A549 (cell line): ENCODE results near the gene RAB3C. TPM values are rescaled to one million over a fixed set of nuclear protein-coding genes. Genes with fewer than 3 reads are reported as not detected.
A peak's percentile ranks its signal among the peaks of the same experiment; 100 is the strongest.
"Not testable (repeated sequence)": the region's sequence is repeated elsewhere in the genome, so short reads cannot be mapped to it uniquely, and the experiment has no call there.

Source experiments
- ATAC-seq, 2 experiments: fragments of 200-7000 bp in 1 of 2; fragments of >200 bp in 1 of 2; cut with Nextera tagmentation in 1 of 2; cut with Tn5 transposase in 1 of 2; 3 replicates each; pipeline versions ENCODE4 v1.8.0 to v1.9.1; 2018 to 2020; ENCODE audit warnings: mild to moderate bottlenecking in 1 of 2, moderate library complexity in 1 of 2
- CTCF ChIA-PET: fragments of 300-600 bp; sonication (Branson Sonifier 250); formaldehyde crosslinking; extraction: SDS; loops from one replicate; lab custom pipeline; 2021; ENCODE audit warnings: antibody characterized with exemption, inconsistent platforms; lab: Yijun Ruan, JAX
- POLR2A ChIA-PET: fragments of 350-600 bp; formaldehyde crosslinking; extraction: SDS; loops from one replicate; lab custom pipeline; 2021; ENCODE audit warnings: antibody characterized with exemption, inconsistent platforms; lab: Yijun Ruan, JAX
- DNase-seq, 2 experiments: peaks; one replicate each; pipeline versions ENCODE4 v3.0.0 to v3.0.0-alpha.2; 2011 to 2016; ENCODE audit warnings: low read depth in 1 of 2, low spot score in 1 of 2
- FAIRE-seq: peaks from 2 replicates; lab custom pipeline; 2011; peaks lifted over from hg19 to GRCh38; lab: Jason Lieb, UNC
- H3K27ac ChIP-seq, 2 experiments: fragments of >200 bp; sonication (Bioruptor Twin); formaldehyde crosslinking; 3 replicates each; pipeline ENCODE4 v1.5.1; 2016 to 2017
- H3K4me1 ChIP-seq: fragments of >200 bp; sonication (Bioruptor Twin); formaldehyde crosslinking; 3 replicates; pipeline ENCODE4 v1.6.1; 2016
- H3K4me2 ChIP-seq: fragments of >200 bp; sonication (Bioruptor Twin); formaldehyde crosslinking; 3 replicates; pipeline ENCODE4 v1.6.1; 2016
- H3K4me3 ChIP-seq: fragments of >200 bp; sonication (Bioruptor Twin); formaldehyde crosslinking; 3 replicates; pipeline ENCODE4 v1.5.1; 2016
- H3K9me3 ChIP-seq: fragments of >200 bp; sonication (Bioruptor Twin); formaldehyde crosslinking; 3 replicates; pipeline ENCODE4 v1.6.1; 2016
- CBX8 ChIP-seq: fragments of 200-600 bp; sonication (generic); IDR thresholded peaks from 2 replicates; pipeline ENCODE4 v1.6.1; 2016
- CHD4 ChIP-seq: fragments of 200-600 bp; sonication (generic); IDR thresholded peaks from 2 replicates; pipeline ENCODE4 v1.6.1; 2016; ENCODE audit warnings: antibody characterized with exemption, mild to moderate bottlenecking, borderline replicate concordance
- EP300 ChIP-seq, 2 experiments: fragments of >200 bp; sonication (Bioruptor Twin); formaldehyde crosslinking; IDR thresholded peaks; 2 replicates in 1 of 2; 3 replicates in 1 of 2; pipeline ENCODE4 v1.6.1; 2016 to 2017
- FOSL2 ChIP-seq, 2 experiments: fragments of 450-650 bp in 1 of 2; fragments of >200 bp in 1 of 2; sonication (Bioruptor Twin) in 1 of 2; formaldehyde crosslinking; IDR thresholded peaks; 2 replicates each; pipeline versions ENCODE4 v1.5.0 to v1.6.1; 2016 to 2020; ENCODE audit warnings: mild to moderate bottlenecking in 1 of 2, moderate library complexity in 1 of 2
- FOXS1 ChIP-seq: fragments of 250-450 bp; sonication (Bioruptor Pico); IDR thresholded peaks from 2 replicates; pipeline ENCODE4 v1.5.0; 2020; ENCODE audit warnings: mild to moderate bottlenecking, moderate library complexity
- HEYL ChIP-seq: fragments of 250-450 bp; sonication (Bioruptor Pico); IDR thresholded peaks from 2 replicates; pipeline ENCODE4 v1.8.0; 2021; ENCODE audit warnings: mild to moderate bottlenecking, moderate library complexity
- HOXB5 ChIP-seq: fragments of 250-450 bp; sonication (Bioruptor Pico); IDR thresholded peaks from 2 replicates; pipeline ENCODE4 v1.5.0; 2020; ENCODE audit warnings: mild to moderate bottlenecking, moderate library complexity
- NPAS2 ChIP-seq: fragments of 250-450 bp; sonication (Bioruptor Pico); IDR thresholded peaks from 2 replicates; pipeline ENCODE4 v1.8.0; 2022; ENCODE audit warnings: mild to moderate bottlenecking, moderate library complexity, borderline replicate concordance
- PHF8 ChIP-seq: fragments of 200-600 bp; sonication (generic); IDR thresholded peaks from 2 replicates; pipeline ENCODE4 v1.6.1; 2016; ENCODE audit warnings: low read depth, mild to moderate bottlenecking, antibody characterized with exemption, moderate library complexity, borderline replicate concordance
- RARB ChIP-seq: fragments of 250-450 bp; sonication (Bioruptor Pico); IDR thresholded peaks from 2 replicates; pipeline ENCODE4 v1.8.0; 2021; ENCODE audit warnings: mild to moderate bottlenecking, moderate library complexity
- RCOR1 ChIP-seq: fragments of 150-350 bp; IDR thresholded peaks from 2 replicates; pipeline ENCODE4 v1.6.1; 2014; ENCODE audit warnings: antibody characterized with exemption, low read length, low read depth
- RNF2 ChIP-seq: fragments of 200-600 bp; sonication (generic); IDR thresholded peaks from 2 replicates; pipeline ENCODE4 v1.6.1; 2016; ENCODE audit warnings: low read depth, mild to moderate bottlenecking, antibody characterized with exemption, moderate library complexity, borderline replicate concordance
- ZC3H11A ChIP-seq: fragments of 450-650 bp; IDR thresholded peaks from 2 replicates; pipeline ENCODE4 v1.6.1; 2014; ENCODE audit warnings: antibody characterized with exemption, mild to moderate bottlenecking
- WGBS: methylation state at CpG from one replicate; pipeline ENCODE4 v1.1.6; 2017; ENCODE audit errors: missing lambda C conversion rate; 5-methylcytosine and 5-hydroxymethylcytosine counted together
- polyA plus RNA-seq, 4 experiments: library from polyadenylated mRNA; depleted of rRNA in 3 of 4; stranded (reverse); fragments of >200 nt; fragmentation: RNase III in 1 of 4; extraction: RNeasy Plus Mini Kit Qiagen cat#74134 plus additional on column Dnase treatment in 1 of 4; gene quantifications; 2 replicates in 3 of 4; 3 replicates in 1 of 4; pipeline ENCODE4 v1.2.3, GENCODE V29; 2011 to 2017
- TF ChIP-seq, protein P1 (sequence below): fragments of 450-650 bp; IDR thresholded peaks from 2 replicates; pipeline ENCODE4 v1.6.1; 2014; ENCODE audit warnings: antibody characterized with exemption
- TF ChIP-seq, protein P2 (sequence below): fragments of >200 bp; sonication (Bioruptor Twin); formaldehyde crosslinking; IDR thresholded peaks from 2 replicates; pipeline ENCODE4 v1.6.1; 2016
- TF ChIP-seq, protein P3 (sequence below): fragments of 250-450 bp; sonication (Bioruptor Pico); IDR thresholded peaks from 2 replicates; pipeline ENCODE4 v1.5.0; 2021; ENCODE audit warnings: mild to moderate bottlenecking, moderate library complexity, borderline replicate concordance
- TF ChIP-seq, protein P4 (sequence below): fragments of 150-350 bp; IDR thresholded peaks from 2 replicates; pipeline ENCODE4 v1.6.1; 2014; ENCODE audit warnings: low read depth, mild to moderate bottlenecking, low read length
- TF ChIP-seq, protein P5 (sequence below): fragments of 250-450 bp; sonication (Bioruptor Pico); IDR thresholded peaks from 2 replicates; pipeline ENCODE4 v1.5.0; 2020; ENCODE audit warnings: low read depth, mild to moderate bottlenecking, moderate library complexity
- TF ChIP-seq, protein P6 (sequence below): fragments of >200 bp; sonication (Bioruptor Twin); formaldehyde crosslinking; IDR thresholded peaks from 3 replicates; pipeline ENCODE4 v1.5.1; 2016
- TF ChIP-seq, protein P7 (sequence below): IDR thresholded peaks from 2 replicates; pipeline ENCODE4 v1.6.1; 2012; ENCODE audit warnings: low read depth, borderline replicate concordance

The RAB3C gene
- polyA plus RNA-seq, 2 of the 4 experiments (the other 2 are of a cell fraction) = not detected

DNA sequence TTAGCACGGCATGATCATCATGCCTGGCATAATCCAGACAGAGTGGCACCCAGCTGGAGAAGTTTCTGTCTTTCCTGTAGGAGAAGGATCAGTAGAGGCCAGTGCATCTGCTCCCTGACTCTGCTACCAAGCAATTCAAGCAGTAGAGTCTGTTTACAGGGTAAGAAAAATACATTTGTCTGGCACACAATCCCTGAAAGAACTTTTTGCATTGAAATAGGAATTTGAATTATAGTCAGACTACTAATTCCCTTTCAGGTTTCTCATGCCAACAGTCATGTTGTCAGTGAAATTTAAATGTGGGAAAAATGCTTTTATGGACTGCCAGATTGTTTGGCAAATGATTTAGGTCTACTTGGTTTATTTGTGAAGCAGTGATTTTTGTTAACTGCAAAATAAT, 125.6 kb downstream of the RAB3C start:
- no peaks in the 10 kb centered on the region for H3K4me1 ChIP-seq
- H3K4me2 ChIP-seq = no peak overlapping the region
- peaks cover 2% of the 10 kb centered on the region; the same call in 1 of the 3 replicates for H3K9me3 ChIP-seq
- ChIA-PET POLR2A (no interaction called here), CTCF (no interaction called here)
- H3K4me3 ChIP-seq = no peak overlapping the region
- WGBS = 10% methylated on average over 1 of the region's 1 CpG
- H3K27ac ChIP-seq = no peak overlapping the region
- TF ChIP-seq NPAS2 (no peak), HOXB5 (no peak), EP300 (IDR thresholded peaks at IDR 0.05) (no peak), FOXS1 (no peak), RNF2 (no peak)
- TF ChIP-seq, protein P1, sequence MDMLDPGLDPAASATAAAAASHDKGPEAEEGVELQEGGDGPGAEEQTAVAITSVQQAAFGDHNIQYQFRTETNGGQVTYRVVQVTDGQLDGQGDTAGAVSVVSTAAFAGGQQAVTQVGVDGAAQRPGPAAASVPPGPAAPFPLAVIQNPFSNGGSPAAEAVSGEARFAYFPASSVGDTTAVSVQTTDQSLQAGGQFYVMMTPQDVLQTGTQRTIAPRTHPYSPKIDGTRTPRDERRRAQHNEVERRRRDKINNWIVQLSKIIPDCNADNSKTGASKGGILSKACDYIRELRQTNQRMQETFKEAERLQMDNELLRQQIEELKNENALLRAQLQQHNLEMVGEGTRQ = no peak
- TF ChIP-seq, protein P2, sequence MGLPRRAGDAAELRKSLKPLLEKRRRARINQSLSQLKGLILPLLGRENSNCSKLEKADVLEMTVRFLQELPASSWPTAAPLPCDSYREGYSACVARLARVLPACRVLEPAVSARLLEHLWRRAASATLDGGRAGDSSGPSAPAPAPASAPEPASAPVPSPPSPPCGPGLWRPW = no peak
- no peak for FAIRE-seq
- no peak for ATAC-seq
- DNase-seq = no peak

DNA sequence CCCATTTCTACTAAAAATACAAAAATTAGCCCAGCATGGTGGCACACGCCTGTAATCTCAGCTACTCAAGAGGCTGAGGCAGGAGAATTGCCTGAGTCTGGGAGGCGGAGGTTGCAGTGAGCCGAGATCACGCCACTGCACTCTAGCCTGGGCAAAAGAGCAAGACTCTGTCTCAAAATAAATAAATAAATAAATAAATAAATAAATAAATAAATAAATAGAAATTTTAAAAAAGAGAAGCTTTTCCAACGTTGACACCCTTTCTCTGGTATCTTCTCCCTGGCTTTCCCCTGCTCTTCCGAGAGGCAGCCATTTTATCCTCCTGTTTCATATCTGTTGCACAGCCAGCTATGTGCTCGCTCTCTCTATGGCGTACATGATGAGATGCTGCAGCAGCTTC, 127.5 kb downstream of the RAB3C start:
- peaks cover 17% of the 10 kb centered on the region for H3K9me3 ChIP-seq
- H3K4me2 ChIP-seq, H3K27ac ChIP-seq, POLR2A ChIA-PET, CTCF ChIA-PET, ATAC-seq: not testable (repeated sequence)
- WGBS = 67% methylated on average over 8 of the region's 8 CpGs
- peak; percentile 47 for TF ChIP-seq ZC3H11A
- TF ChIP-seq, all 56 proteins: peak for 1; not testable (repeated sequence) for 55
- FAIRE-seq, DNase-seq, H3K4me3 ChIP-seq, H3K4me1 ChIP-seq: not testable (repeated sequence)

DNA sequence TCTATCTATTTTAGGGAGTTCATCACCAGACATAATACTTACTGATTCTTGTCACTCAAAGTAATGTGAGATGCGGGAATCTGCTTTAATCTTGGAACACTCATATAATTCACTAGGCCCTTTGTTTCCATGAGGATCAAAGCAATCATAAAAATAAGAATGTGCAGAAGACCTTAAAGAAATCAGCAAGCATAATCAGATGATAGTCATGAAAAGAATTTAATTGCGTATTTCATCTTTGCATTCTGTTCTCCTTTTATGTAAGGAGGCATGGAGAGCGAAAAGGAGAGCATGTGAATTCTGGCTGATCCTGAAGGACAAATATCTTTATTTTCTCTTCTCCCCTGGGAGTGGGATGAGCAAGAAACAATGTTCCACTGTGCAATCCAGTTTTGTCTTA, 128.0 kb downstream of the RAB3C start:
- H3K27ac ChIP-seq = no peak overlapping the region
- no peak for FAIRE-seq
- H3K4me2 ChIP-seq = no peak overlapping the region
- WGBS = 89% methylated on average over 3 of the region's 3 CpGs
- no peak for DNase-seq
- CTCF ChIA-PET = no interaction called here
- no peaks in the 10 kb centered on the region for H3K4me1 ChIP-seq
- no peak overlapping the region for H3K4me3 ChIP-seq
- no peak for ATAC-seq
- no peak for TF ChIP-seq RCOR1
- no peak for TF ChIP-seq HEYL
- TF ChIP-seq, protein P3, sequence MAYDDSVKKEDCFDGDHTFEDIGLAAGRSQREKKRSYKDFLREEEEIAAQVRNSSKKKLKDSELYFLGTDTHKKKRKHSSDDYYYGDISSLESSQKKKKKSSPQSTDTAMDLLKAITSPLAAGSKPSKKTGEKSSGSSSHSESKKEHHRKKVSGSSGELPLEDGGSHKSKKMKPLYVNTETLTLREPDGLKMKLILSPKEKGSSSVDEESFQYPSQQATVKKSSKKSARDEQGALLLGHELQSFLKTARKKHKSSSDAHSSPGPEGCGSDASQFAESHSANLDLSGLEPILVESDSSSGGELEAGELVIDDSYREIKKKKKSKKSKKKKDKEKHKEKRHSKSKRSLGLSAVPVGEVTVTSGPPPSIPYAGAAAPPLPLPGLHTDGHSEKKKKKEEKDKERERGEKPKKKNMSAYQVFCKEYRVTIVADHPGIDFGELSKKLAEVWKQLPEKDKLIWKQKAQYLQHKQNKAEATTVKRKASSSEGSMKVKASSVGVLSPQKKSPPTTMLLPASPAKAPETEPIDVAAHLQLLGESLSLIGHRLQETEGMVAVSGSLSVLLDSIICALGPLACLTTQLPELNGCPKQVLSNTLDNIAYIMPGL (CRISPR knock-in tag) = no peak
- TF ChIP-seq, protein P1 = no peak
- TF ChIP-seq, protein P4, sequence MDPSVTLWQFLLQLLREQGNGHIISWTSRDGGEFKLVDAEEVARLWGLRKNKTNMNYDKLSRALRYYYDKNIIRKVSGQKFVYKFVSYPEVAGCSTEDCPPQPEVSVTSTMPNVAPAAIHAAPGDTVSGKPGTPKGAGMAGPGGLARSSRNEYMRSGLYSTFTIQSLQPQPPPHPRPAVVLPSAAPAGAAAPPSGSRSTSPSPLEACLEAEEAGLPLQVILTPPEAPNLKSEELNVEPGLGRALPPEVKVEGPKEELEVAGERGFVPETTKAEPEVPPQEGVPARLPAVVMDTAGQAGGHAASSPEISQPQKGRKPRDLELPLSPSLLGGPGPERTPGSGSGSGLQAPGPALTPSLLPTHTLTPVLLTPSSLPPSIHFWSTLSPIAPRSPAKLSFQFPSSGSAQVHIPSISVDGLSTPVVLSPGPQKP = no peak
- peaks cover 20% of the 10 kb centered on the region for H3K9me3 ChIP-seq
- POLR2A ChIA-PET = no interaction called here

DNA sequence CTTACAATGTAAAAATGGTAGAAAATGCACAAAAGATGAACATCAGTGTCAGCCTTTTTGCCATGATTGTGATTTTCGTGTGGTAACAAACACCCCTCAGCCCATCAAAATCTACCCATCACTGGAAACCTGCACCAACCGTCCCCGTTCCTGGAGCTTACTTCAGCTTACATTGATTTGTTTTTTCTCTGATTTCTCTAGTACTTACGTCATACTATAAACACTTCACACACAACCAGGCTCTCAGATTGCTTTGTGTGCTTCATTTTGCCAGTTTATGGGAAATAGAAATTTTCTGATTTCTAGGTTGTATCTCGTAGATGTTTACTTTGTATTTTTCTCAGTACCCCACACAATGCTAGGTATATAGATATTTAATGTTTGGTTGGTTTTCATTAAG, 129.1 kb downstream of the RAB3C start:
- TF ChIP-seq, protein P5, sequence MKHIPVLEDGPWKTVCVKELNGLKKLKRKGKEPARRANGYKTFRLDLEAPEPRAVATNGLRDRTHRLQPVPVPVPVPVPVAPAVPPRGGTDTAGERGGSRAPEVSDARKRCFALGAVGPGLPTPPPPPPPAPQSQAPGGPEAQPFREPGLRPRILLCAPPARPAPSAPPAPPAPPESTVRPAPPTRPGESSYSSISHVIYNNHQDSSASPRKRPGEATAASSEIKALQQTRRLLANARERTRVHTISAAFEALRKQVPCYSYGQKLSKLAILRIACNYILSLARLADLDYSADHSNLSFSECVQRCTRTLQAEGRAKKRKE (CRISPR knock-in tag) = no peak
- TF ChIP-seq CBX8 (no peak), HEYL (no peak), FOSL2 (IDR thresholded peaks at IDR 0.05) (no peak), FOSL2 (CRISPR knock-in tag; IDR thresholded peaks at IDR 0.05) (no peak), PHF8 (no peak), CHD4 (no peak), RARB (CRISPR knock-in tag) (no peak), NPAS2 (no peak)
- TF ChIP-seq, protein P6, sequence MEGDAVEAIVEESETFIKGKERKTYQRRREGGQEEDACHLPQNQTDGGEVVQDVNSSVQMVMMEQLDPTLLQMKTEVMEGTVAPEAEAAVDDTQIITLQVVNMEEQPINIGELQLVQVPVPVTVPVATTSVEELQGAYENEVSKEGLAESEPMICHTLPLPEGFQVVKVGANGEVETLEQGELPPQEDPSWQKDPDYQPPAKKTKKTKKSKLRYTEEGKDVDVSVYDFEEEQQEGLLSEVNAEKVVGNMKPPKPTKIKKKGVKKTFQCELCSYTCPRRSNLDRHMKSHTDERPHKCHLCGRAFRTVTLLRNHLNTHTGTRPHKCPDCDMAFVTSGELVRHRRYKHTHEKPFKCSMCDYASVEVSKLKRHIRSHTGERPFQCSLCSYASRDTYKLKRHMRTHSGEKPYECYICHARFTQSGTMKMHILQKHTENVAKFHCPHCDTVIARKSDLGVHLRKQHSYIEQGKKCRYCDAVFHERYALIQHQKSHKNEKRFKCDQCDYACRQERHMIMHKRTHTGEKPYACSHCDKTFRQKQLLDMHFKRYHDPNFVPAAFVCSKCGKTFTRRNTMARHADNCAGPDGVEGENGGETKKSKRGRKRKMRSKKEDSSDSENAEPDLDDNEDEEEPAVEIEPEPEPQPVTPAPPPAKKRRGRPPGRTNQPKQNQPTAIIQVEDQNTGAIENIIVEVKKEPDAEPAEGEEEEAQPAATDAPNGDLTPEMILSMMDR = no peak
- TF ChIP-seq, protein P7, sequence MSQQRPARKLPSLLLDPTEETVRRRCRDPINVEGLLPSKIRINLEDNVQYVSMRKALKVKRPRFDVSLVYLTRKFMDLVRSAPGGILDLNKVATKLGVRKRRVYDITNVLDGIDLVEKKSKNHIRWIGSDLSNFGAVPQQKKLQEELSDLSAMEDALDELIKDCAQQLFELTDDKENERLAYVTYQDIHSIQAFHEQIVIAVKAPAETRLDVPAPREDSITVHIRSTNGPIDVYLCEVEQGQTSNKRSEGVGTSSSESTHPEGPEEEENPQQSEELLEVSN = no peak
- 17% methylated on average over 5 of the region's 5 CpGs for WGBS
- no peak overlapping the region for H3K4me2 ChIP-seq
- ChIA-PET CTCF (no interaction called here), POLR2A (no interaction called here)
- H3K4me1 ChIP-seq = no peaks in the 10 kb centered on the region
- ATAC-seq = no peak
- no peak overlapping the region for H3K4me3 ChIP-seq
- no peak for DNase-seq
- no peak overlapping the region for H3K27ac ChIP-seq
- no peak for FAIRE-seq
- H3K9me3 ChIP-seq = peaks cover 20% of the 10 kb centered on the region
